GM12878 (cell line): ENCODE measurements around the gene GABRR3.

Source experiments
- EZH2 ChIP-seq: IDR thresholded peaks from 2 replicates; pipeline ENCODE4 v1.6.1; 2012; ENCODE audit warnings: low read depth, mild to moderate bottlenecking, control low read depth, inconsistent platforms, low read length, borderline replicate concordance; ENCODE audit not compliant: control insufficient read depth
- JUNB ChIP-seq: IDR thresholded peaks from 2 replicates; pipeline ENCODE4 v1.6.1; 2016; ENCODE audit warnings: antibody characterized with exemption, mild to moderate bottlenecking
- JUND ChIP-seq: IDR thresholded peaks from 2 replicates; pipeline ENCODE4 v1.6.1; 2012; ENCODE audit warnings: low read depth, mild to moderate bottlenecking, low read length, improper control_type of control experiment, moderate library complexity
- PAX8 ChIP-seq: fragments of 450-650 bp; IDR thresholded peaks from 2 replicates; pipeline ENCODE4 v1.6.1; 2017; ENCODE audit warnings: mild to moderate bottlenecking, moderate library complexity
- POLR2A ChIP-seq: IDR thresholded peaks from 2 replicates; pipeline ENCODE4 v1.6.1; 2011; ENCODE audit warnings: low read depth, mild to moderate bottlenecking, low read length
- POLR2AphosphoS5 ChIP-seq: IDR thresholded peaks from 2 replicates; pipeline ENCODE4 v1.6.1; 2011; ENCODE audit warnings: mild to moderate bottlenecking, low read length, inconsistent platforms
- SIN3A ChIP-seq: IDR thresholded peaks from 2 replicates; pipeline ENCODE4 v1.6.1; 2012; ENCODE audit warnings: low read depth, low read length, improper control_type of control experiment
- SMC3 ChIP-seq: IDR thresholded peaks from 2 replicates; pipeline ENCODE4 v1.6.1; 2011; ENCODE audit warnings: low read length, improper control_type of control experiment, borderline replicate concordance
- ZNF274 ChIP-seq: IDR thresholded peaks from one replicate; pipeline ENCODE4 v1.8.0; 2011; ENCODE audit not compliant: insufficient read length, insufficient read depth
- TF ChIP-seq, protein P1 (sequence below): IDR thresholded peaks from 2 replicates; pipeline ENCODE4 v1.6.1; 2012; ENCODE audit warnings: low read depth, low read length, improper control_type of control experiment
- TF ChIP-seq, protein P2 (sequence below), 3 experiments: IDR thresholded peaks in 2 of 3; conservative IDR thresholded peaks in 1 of 3; 2 replicates each; pipeline ENCODE4 v1.5.1; 2011; ENCODE audit warnings: low read depth in 3 of 3, low read length in 3 of 3, mild to moderate bottlenecking in 3 of 3, control low read depth in 2 of 3, moderate library complexity in 2 of 3, inconsistent platforms in 1 of 3, mixed read lengths in 1 of 3; ENCODE audit not compliant: control insufficient read depth in 2 of 3, insufficient read depth in 1 of 3; ENCODE audit errors: extremely low read depth in 1 of 3
- TF ChIP-seq, protein P3 (sequence below): IDR thresholded peaks from 2 replicates; pipeline ENCODE4 v1.6.1; 2012; ENCODE audit warnings: improper control_type of control experiment, low read depth, low read length; ENCODE audit not compliant: insufficient replicate concordance

DNA sequence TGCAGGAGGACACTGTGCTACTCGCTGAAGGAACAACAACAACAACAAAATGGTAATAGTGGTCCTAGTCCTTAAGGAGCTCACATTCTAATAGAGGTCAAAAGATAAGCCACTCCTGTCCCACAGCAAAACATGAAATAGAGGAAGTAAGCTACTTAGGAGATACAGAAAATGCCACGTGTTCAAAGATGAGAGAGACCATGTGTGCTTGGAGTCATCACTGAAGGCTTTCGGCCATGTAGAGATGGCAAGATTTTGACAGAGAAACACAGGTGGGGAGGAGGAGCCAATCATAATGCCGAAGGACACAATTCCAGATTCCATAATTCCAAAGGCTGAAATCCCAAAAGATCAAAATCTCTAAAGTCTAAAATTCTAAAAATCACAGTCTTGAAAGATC is 38.1 kb downstream of the GABRR3 start:
- no peak for TF ChIP-seq PAX8
- no peak for TF ChIP-seq EZH2
- TF ChIP-seq, protein P1, sequence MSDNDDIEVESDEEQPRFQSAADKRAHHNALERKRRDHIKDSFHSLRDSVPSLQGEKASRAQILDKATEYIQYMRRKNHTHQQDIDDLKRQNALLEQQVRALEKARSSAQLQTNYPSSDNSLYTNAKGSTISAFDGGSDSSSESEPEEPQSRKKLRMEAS = no peak
- TF ChIP-seq SMC3 = no peak
- TF ChIP-seq, protein P2, sequence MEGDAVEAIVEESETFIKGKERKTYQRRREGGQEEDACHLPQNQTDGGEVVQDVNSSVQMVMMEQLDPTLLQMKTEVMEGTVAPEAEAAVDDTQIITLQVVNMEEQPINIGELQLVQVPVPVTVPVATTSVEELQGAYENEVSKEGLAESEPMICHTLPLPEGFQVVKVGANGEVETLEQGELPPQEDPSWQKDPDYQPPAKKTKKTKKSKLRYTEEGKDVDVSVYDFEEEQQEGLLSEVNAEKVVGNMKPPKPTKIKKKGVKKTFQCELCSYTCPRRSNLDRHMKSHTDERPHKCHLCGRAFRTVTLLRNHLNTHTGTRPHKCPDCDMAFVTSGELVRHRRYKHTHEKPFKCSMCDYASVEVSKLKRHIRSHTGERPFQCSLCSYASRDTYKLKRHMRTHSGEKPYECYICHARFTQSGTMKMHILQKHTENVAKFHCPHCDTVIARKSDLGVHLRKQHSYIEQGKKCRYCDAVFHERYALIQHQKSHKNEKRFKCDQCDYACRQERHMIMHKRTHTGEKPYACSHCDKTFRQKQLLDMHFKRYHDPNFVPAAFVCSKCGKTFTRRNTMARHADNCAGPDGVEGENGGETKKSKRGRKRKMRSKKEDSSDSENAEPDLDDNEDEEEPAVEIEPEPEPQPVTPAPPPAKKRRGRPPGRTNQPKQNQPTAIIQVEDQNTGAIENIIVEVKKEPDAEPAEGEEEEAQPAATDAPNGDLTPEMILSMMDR (IDR thresholded peaks at IDR 0.05 in 2 of 3, conservative IDR thresholded peaks at IDR 0.05 in 1 of 3; ENCODE audit: control insufficient read depth in 2 of 3, extremely low read depth in 1 of 3, insufficient read depth in 1 of 3, low read depth in 3 of 3, low read length in 3 of 3) = no peak
- no peak for TF ChIP-seq JUND
- no peak for TF ChIP-seq POLR2A
- no peak for TF ChIP-seq SIN3A
- TF ChIP-seq, protein P3, sequence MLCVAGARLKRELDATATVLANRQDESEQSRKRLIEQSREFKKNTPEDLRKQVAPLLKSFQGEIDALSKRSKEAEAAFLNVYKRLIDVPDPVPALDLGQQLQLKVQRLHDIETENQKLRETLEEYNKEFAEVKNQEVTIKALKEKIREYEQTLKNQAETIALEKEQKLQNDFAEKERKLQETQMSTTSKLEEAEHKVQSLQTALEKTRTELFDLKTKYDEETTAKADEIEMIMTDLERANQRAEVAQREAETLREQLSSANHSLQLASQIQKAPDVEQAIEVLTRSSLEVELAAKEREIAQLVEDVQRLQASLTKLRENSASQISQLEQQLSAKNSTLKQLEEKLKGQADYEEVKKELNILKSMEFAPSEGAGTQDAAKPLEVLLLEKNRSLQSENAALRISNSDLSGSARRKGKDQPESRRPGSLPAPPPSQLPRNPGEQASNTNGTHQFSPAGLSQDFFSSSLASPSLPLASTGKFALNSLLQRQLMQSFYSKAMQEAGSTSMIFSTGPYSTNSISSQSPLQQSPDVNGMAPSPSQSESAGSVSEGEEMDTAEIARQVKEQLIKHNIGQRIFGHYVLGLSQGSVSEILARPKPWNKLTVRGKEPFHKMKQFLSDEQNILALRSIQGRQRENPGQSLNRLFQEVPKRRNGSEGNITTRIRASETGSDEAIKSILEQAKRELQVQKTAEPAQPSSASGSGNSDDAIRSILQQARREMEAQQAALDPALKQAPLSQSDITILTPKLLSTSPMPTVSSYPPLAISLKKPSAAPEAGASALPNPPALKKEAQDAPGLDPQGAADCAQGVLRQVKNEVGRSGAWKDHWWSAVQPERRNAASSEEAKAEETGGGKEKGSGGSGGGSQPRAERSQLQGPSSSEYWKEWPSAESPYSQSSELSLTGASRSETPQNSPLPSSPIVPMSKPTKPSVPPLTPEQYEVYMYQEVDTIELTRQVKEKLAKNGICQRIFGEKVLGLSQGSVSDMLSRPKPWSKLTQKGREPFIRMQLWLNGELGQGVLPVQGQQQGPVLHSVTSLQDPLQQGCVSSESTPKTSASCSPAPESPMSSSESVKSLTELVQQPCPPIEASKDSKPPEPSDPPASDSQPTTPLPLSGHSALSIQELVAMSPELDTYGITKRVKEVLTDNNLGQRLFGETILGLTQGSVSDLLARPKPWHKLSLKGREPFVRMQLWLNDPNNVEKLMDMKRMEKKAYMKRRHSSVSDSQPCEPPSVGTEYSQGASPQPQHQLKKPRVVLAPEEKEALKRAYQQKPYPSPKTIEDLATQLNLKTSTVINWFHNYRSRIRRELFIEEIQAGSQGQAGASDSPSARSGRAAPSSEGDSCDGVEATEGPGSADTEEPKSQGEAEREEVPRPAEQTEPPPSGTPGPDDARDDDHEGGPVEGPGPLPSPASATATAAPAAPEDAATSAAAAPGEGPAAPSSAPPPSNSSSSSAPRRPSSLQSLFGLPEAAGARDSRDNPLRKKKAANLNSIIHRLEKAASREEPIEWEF = no peak
- TF ChIP-seq POLR2AphosphoS5 = no peak
- no peak for TF ChIP-seq JUNB
- TF ChIP-seq ZNF274 = no peak
